Measurements from ENCODE around the gene FMN2. TPM values are rescaled to one million over a fixed set of nuclear protein-coding genes. Genes with fewer than 3 reads are reported as not detected.

The FMN2 gene
- total RNA-seq, 1 experiment from 2014 or later, result 0.59 TPM

GRCh38 chr1:240074422-240074821 lies 17.3 kb upstream of the FMN2 start:
- no peak overlapping the region for H3K56ac ChIP-seq (ENCODE audit: insufficient read length, low read depth, low read length)
- H3K4me2 ChIP-seq (ENCODE audit: insufficient read depth, insufficient read length, low read length), result no peak overlapping the region
- no peak overlapping the region for H2BK5ac ChIP-seq (ENCODE audit: insufficient read length, low read length)
- H3K4me1 Mint-ChIP-seq, result peaks cover 30 to 34% of the 10 kb centered on the region in 2 experiments
- H2AFZ ChIP-seq (ENCODE audit: low read length), result no peak overlapping the region
- no peak overlapping the region for H4K8ac ChIP-seq (replicated peaks; ENCODE audit: insufficient read length, low read depth, low read length)
- no peaks in the 10 kb centered on the region; the same call in 1 of the 2 replicates for H3K27me3 Mint-ChIP-seq (ENCODE audit: low read depth)
- no peak overlapping the region for H4K5ac ChIP-seq (ENCODE audit: insufficient read length, low read depth, low read length)
- DNase-seq, result no peak
- no peak overlapping the region for H2AK5ac ChIP-seq (ENCODE audit: insufficient read length, low read length)
- H3K14ac ChIP-seq (ENCODE audit: insufficient read depth, low read length), result no peak overlapping the region
- no peaks in the 10 kb centered on the region for H3K27me3 ChIP-seq (ENCODE audit: insufficient read depth, low read length)
- no peak overlapping the region for H3K9ac ChIP-seq (ENCODE audit: extremely low read depth, insufficient read length, low read length)
- no peak overlapping the region for H2BK12ac ChIP-seq (ENCODE audit: insufficient read length, low read depth, low read length)
- WGBS (ENCODE audit: extremely low coverage, insufficient read length, low lambda C conversion rate), result no CpG with 5 or more reads among the region's 5 CpGs
- no peak overlapping the region for H3K4ac ChIP-seq (ENCODE audit: low read depth, low read length)
- H3K9me3 ChIP-seq (ENCODE audit: control insufficient read depth, low read depth, low read length), result no peaks in the 10 kb centered on the region
- no peaks in the 10 kb centered on the region for H3K79me2 ChIP-seq (ENCODE audit: insufficient read depth, low read length)
- no peaks in the 10 kb centered on the region for H3K23me2 ChIP-seq (ENCODE audit: insufficient read length, low read depth, low read length, poor library complexity, severe bottlenecking)
- no peak overlapping the region for H3K23ac ChIP-seq (ENCODE audit: insufficient read length, low read depth, low read length)
- no peak overlapping the region for H3K4me3 Mint-ChIP-seq
- H3K27ac Mint-ChIP-seq, result no peak overlapping the region
- TF ChIP-seq CTCF (conservative IDR thresholded peaks at IDR 0.05), result no peak
- peaks cover 3 to 15% (median 9%) of the 10 kb centered on the region in 3 experiments; a peak in 5 of 7 replicates for H3K36me3 Mint-ChIP-seq (ENCODE audit: insufficient read depth in 1 of 3, low read depth in 3 of 3)
- H2BK15ac ChIP-seq (ENCODE audit: low read depth, low read length), result no peak overlapping the region
- H3K27ac ChIP-seq (ENCODE audit: insufficient read length, low read depth, low read length), result no peak overlapping the region
- H2BK120ac ChIP-seq (ENCODE audit: low read depth, low read length, poor library complexity, severe bottlenecking), result no peak overlapping the region
- no peak overlapping the region for H2BK20ac ChIP-seq (ENCODE audit: low read depth, low read length, poor library complexity, severe bottlenecking)
- H3K79me1 ChIP-seq (ENCODE audit: insufficient read depth, low read depth, low read length, poor library complexity, severe bottlenecking), result no peaks in the 10 kb centered on the region
- H4K91ac ChIP-seq (ENCODE audit: insufficient read length, low read depth, low read length), result no peak overlapping the region
- H3T11ph ChIP-seq (ENCODE audit: low read length), result no peak overlapping the region
- peaks cover 19 to 21% of the 10 kb centered on the region in 2 experiments for H3K9me3 Mint-ChIP-seq
- H3K4me1 ChIP-seq (ENCODE audit: insufficient read depth, low read length), result peaks cover 12% of the 10 kb centered on the region
- H4K20me1 ChIP-seq (ENCODE audit: control insufficient read depth, insufficient read depth, insufficient read length), result no peaks in the 10 kb centered on the region
- no peak overlapping the region for H3K18ac ChIP-seq (ENCODE audit: insufficient read length, low read depth, low read length)
